BE2C (cell line): ENCODE data around the gene BTNL3.

ENCODE experiments used
- DNase-seq: peaks from one replicate; pipeline ENCODE4 v3.0.0-alpha.2; 2020
- H3K27me3 ChIP-seq: fragments of 250-450 bp; sonication (Bioruptor Pico); 2 replicates; pipeline ENCODE4 v1.5.1; 2020; ENCODE audit warnings: mild to moderate bottlenecking
- H3K36me3 ChIP-seq: fragments of 250-450 bp; sonication (Bioruptor Pico); 2 replicates; pipeline ENCODE4 v1.5.1; 2020; ENCODE audit warnings: mild to moderate bottlenecking
- H3K4me1 ChIP-seq: fragments of 250-450 bp; sonication (Bioruptor Pico); 2 replicates; pipeline ENCODE4 v1.5.1; 2020
- H3K4me3 ChIP-seq: 2 replicates; pipeline ENCODE4 v1.5.1; 2011; ENCODE audit warnings: low read depth, low read length
- H3K9me3 ChIP-seq: fragments of 250-450 bp; sonication (Bioruptor Pico); 2 replicates; pipeline ENCODE4 v1.5.1; 2020
- TF ChIP-seq, protein P1 (sequence below): IDR thresholded peaks from 2 replicates; pipeline ENCODE4 v1.5.1; 2012; ENCODE audit warnings: mild to moderate bottlenecking, low read depth, low read length

BTNL3 gene

DNA sequence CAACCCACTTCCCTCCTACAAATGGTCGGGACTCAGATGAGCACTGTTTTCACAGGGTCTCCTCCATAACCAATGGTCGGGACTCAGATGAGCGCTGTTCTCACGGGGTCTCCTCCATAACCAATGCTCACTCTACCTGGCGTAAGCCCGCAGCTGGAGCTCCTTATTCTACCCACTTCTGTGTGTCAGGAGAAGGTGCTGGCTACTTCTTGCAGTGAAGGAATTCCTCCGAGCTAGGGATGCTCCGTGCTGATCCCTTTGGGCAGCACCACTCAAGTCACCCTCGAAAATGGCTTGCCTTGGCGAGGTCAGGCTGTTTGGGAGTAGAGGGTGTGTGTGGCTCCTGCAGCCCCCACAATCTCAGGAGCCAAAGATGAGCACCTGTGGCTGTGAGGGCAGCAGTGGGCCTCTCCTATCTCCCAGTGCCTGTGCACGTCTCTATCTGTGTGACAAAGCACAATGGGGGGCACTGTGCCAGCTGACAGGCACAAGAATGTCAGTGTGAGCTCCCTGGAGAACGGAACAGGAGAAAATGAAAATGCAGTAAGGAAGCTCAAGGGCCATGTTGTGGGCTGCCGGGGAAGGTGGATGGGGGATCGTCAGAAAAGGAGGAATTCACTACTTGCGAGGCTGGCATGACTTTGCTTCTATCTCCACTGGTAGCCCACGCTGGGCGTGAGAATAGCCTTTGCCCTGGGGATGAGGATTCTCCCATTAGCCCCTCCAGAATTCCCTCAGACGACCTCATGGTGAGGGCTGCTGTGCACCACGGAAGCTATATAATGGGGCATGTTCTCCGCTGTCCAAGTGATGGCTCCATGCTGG is 47.6 kb downstream of the BTNL3 start:
- DNase-seq, result no peak
- H3K9me3 ChIP-seq, result no peaks in the 10 kb centered on the region
- H3K27me3 ChIP-seq, result peaks cover 17% of the 10 kb centered on the region
- H3K36me3 ChIP-seq, result no peaks in the 10 kb centered on the region
- H3K4me1 ChIP-seq, result no peaks in the 10 kb centered on the region
- H3K4me3 ChIP-seq, result no peak overlapping the region
- TF ChIP-seq, protein P1, sequence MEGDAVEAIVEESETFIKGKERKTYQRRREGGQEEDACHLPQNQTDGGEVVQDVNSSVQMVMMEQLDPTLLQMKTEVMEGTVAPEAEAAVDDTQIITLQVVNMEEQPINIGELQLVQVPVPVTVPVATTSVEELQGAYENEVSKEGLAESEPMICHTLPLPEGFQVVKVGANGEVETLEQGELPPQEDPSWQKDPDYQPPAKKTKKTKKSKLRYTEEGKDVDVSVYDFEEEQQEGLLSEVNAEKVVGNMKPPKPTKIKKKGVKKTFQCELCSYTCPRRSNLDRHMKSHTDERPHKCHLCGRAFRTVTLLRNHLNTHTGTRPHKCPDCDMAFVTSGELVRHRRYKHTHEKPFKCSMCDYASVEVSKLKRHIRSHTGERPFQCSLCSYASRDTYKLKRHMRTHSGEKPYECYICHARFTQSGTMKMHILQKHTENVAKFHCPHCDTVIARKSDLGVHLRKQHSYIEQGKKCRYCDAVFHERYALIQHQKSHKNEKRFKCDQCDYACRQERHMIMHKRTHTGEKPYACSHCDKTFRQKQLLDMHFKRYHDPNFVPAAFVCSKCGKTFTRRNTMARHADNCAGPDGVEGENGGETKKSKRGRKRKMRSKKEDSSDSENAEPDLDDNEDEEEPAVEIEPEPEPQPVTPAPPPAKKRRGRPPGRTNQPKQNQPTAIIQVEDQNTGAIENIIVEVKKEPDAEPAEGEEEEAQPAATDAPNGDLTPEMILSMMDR, result no peak

DNA sequence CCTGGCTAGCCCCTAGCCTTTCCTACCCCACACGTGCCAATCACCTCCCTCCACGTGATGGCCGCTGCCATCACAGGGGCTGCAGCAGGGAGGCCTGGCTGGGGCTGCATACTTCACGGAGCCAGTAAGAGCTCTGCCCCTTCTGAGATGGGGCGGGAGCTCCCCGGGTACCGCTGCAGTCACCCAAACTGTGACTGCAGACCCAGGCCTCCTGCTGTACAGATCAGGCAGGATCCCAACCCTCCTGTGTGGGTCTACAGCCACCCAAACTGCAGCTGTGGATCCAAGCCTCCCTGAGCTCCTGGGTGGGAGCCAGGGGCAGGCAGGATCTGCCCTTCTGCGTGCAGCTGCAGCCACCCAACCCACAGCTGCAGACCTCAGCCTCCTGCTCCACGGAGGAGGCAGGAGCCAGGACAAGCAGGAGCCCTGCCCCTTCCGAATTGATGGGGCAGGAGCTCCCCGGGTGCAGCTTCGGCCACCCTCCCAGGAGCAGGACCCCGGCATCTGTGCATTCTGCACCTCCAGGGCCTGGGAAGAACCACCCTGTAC is 48.2 kb downstream of the BTNL3 start:
- no peaks in the 10 kb centered on the region for H3K9me3 ChIP-seq
- DNase-seq, result no peak
- H3K4me1 ChIP-seq, result no peaks in the 10 kb centered on the region
- H3K4me3 ChIP-seq, result no peak overlapping the region
- H3K27me3 ChIP-seq, result peaks cover 24% of the 10 kb centered on the region
- TF ChIP-seq, protein P1, result no peak
- no peaks in the 10 kb centered on the region for H3K36me3 ChIP-seq

DNA sequence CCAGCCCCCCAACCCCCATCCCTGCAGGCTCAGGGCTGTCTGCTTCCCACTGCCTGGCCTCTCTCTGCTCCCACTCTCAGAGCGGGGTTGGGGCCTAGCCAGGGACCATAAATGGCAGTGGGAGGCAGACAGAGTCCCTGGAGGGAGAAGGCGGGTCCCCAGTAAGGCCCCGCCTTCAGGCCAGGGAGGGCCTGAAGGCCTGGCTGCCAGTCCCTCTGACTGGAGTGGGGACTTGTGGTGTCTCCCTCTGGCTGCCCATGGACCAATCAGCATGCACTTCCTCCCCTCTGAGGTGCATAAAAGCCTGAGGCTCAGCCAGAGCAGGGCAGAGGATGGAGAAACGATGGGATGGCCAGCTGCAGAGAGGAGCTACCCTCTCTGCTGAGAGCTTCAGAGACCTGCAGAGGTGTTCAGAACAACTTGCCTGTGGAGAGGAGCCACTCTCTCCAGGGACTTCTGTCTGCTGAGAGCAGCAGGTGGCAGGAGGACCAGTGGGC is 48.8 kb downstream of the BTNL3 start:
- DNase-seq, result peak; percentile 41
- Histone ChIP-seq H3K36me3 (no peaks in the 10 kb centered on the region), H3K4me3 (no peak overlapping the region), H3K27me3 (peaks cover 29% of the 10 kb centered on the region), H3K9me3 (no peaks in the 10 kb centered on the region), H3K4me1 (no peaks in the 10 kb centered on the region)
- TF ChIP-seq, protein P1, result no peak

DNA sequence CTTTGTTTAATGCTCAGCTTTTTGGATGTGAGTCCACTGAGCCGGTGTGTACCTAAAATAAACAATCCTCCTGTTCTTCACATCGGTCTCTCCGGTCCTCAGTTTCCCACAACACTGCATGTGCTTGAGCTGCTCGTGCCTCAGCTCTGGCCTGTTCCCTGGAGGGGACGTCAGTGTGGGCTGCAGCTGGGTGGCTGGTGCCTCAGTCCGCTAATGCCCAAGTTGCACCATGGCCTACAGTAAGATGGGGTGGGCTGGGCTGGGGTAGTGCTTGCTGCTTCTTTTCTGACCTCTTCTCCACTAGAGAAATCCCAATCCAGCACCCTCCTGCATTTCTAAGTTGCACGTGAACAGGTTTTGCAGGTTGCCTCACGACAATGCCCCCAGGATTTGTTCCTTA is 50.8 kb downstream of the BTNL3 start:
- TF ChIP-seq, protein P1, result no peak
- no peak for DNase-seq
- Histone ChIP-seq H3K4me3 (no peak overlapping the region), H3K27me3 (peaks cover 34% of the 10 kb centered on the region), H3K4me1 (no peaks in the 10 kb centered on the region), H3K9me3 (no peaks in the 10 kb centered on the region), H3K36me3 (no peaks in the 10 kb centered on the region)

DNA sequence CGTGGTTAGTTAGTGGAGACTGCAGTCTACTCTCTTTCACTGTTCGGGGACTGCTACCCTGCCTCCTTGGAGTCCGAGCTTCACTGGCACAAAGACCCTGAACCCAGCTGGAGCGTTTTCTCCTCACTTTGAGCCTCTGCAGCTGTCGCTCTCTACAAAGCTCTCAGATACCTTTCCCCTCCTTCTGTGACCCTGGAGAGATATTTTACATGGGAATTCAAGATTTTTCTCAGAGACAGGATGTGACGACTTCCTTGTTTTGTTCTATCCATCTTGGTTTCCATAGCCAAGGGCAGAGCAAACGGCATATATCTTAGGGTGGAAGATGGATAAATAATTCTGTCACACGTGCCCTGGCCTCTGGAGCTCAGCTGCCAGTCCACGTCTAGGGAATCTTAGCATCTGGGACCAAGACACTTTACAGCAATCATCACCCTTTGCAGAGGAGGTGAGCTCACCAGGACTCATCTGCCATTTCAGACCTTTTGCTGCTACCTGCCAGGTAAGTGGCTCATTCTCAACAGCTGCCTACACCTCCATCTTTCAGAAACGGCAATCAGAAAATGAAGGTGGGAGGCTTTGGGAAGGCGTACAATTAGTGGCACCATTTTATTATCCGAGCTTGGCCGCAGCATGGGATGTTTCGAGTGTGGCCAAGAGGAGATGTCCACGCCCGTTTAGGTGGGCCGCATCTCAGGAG is 51.4 kb downstream of the BTNL3 start, which contains the start of gene BTNL9:
BTNL9 (plus strand) TSS at position 336 of the 700 bp plus-strand sequence. CDS start 5,224 bp downstream, outside the sequence.
- TF ChIP-seq, protein P1, result no peak
- Histone ChIP-seq H3K27me3 (peaks cover 34% of the 10 kb centered on the region), H3K4me1 (no peaks in the 10 kb centered on the region), H3K36me3 (no peaks in the 10 kb centered on the region), H3K4me3 (no peak within 1 kb of the TSS), H3K9me3 (no peaks in the 10 kb centered on the region)
- no peak for DNase-seq
